Subcutaneous abdominal adipose tissue (tissue), 5 donors: ENCODE data around the gene PAQR3.
"Not testable (repeated sequence)": the region's sequence is repeated elsewhere in the genome, so short reads cannot be mapped to it uniquely, and the experiment has no call there.

Experiments used
- H3K27ac ChIP-seq: one replicate; pipeline ENCODE4 v1.7.0; 2013; ENCODE audit warnings: low read depth, mild to moderate bottlenecking, inconsistent platforms, low read length, moderate library complexity
- H3K27me3 ChIP-seq, 5 donors: one replicate each; pipeline ENCODE4 v1.7.0; 2013; ENCODE audit warnings: low read length in 5 of 5, inconsistent platforms in 1 of 5; ENCODE audit not compliant: control insufficient read depth in 5 of 5, insufficient read depth in 4 of 5
- H3K36me3 ChIP-seq, 5 donors: one replicate each; pipeline ENCODE4 v1.7.0; 2013; ENCODE audit warnings: low read length in 5 of 5; ENCODE audit not compliant: control insufficient read depth in 5 of 5, insufficient read depth in 5 of 5
- H3K4me1 ChIP-seq, 5 donors: one replicate each; pipeline ENCODE4 v1.7.0; 2013; ENCODE audit warnings: low read length in 5 of 5, mild to moderate bottlenecking in 3 of 5, moderate library complexity in 1 of 5; ENCODE audit not compliant: control insufficient read depth in 5 of 5, insufficient read depth in 5 of 5
- H3K4me3 ChIP-seq, 5 donors: one replicate each; pipeline ENCODE4 v1.7.0; 2013; ENCODE audit warnings: low read length in 5 of 5, low read depth in 1 of 5
- H3K9ac ChIP-seq, 5 donors: one replicate each; pipeline ENCODE4 v1.7.0; 2013; ENCODE audit warnings: low read length in 5 of 5, mild to moderate bottlenecking in 4 of 5, moderate library complexity in 3 of 5
- H3K9me3 ChIP-seq, 5 donors: one replicate each; pipeline ENCODE4 v1.7.0; 2013; ENCODE audit warnings: low read length in 5 of 5; ENCODE audit not compliant: control insufficient read depth in 5 of 5
- donor health status: healthy.
- donor health status: healthy.
- donor health status: healthy.
- donor health status: healthy.
- donor health status: healthy.

PAQR3 gene

GRCh38 chr4:78902298-78902697 lies 36.9 kb downstream of the PAQR3 start:
- Histone ChIP-seq H3K9me3 (no peaks in the 10 kb centered on the region), H3K4me3 (no peak overlapping the region), H3K36me3 (peaks cover 0 to 15% (median 0%) of the 10 kb centered on the region in 5 donors), H3K9ac (no peak overlapping the region), H3K27ac (no peak overlapping the region), H3K4me1 (no peaks in the 10 kb centered on the region), H3K27me3 (no peaks in the 10 kb centered on the region)

GRCh38 chr4:78901882-78902281 lies 37.4 kb downstream of the PAQR3 start:
- no peak overlapping the region for H3K9ac ChIP-seq
- no peaks in the 10 kb centered on the region for H3K27me3 ChIP-seq
- H3K4me3 ChIP-seq, result no peak overlapping the region
- peaks cover 0 to 15% (median 0%) of the 10 kb centered on the region in 5 donors for H3K36me3 ChIP-seq
- no peaks in the 10 kb centered on the region for H3K4me1 ChIP-seq
- no peak overlapping the region for H3K27ac ChIP-seq
- no peaks in the 10 kb centered on the region for H3K9me3 ChIP-seq

GRCh38 chr4:78899302-78899701 lies 39.9 kb downstream of the PAQR3 start:
- H3K9ac ChIP-seq, result no peak overlapping the region
- H3K4me1 ChIP-seq, result no peaks in the 10 kb centered on the region
- H3K36me3 ChIP-seq, result peaks cover 5 to 22% (median 7%) of the 10 kb centered on the region in 5 donors
- no peaks in the 10 kb centered on the region for H3K9me3 ChIP-seq
- no peaks in the 10 kb centered on the region for H3K27me3 ChIP-seq
- H3K4me3 ChIP-seq, result no peak overlapping the region
- no peak overlapping the region for H3K27ac ChIP-seq

GRCh38 chr4:78889955-78890354 lies 49.3 kb downstream of the PAQR3 start:
- Histone ChIP-seq H3K27ac (no peak overlapping the region), H3K9ac (no peak overlapping the region), H3K9me3 (no peaks in the 10 kb centered on the region), H3K36me3 (peaks cover 25 to 41% (median 35%) of the 10 kb centered on the region in 5 donors), H3K4me1 (peaks cover 0 to 4% (median 0%) of the 10 kb centered on the region in 5 donors), H3K4me3 (no peak overlapping the region), H3K27me3 (no peaks in the 10 kb centered on the region)

GRCh38 chr4:78885598-78885997 lies 53.6 kb downstream of the PAQR3 start:
- Histone ChIP-seq H3K9ac (no peak overlapping the region), H3K36me3 (peaks cover 10 to 28% (median 14%) of the 10 kb centered on the region in 5 donors), H3K9me3 (no peaks in the 10 kb centered on the region), H3K27ac (no peak overlapping the region), H3K4me3 (no peak overlapping the region), H3K27me3 (no peaks in the 10 kb centered on the region), H3K4me1 (peaks cover 0 to 4% (median 0%) of the 10 kb centered on the region in 5 donors)

GRCh38 chr4:78880874-78881492 lies 58.3 kb downstream of the PAQR3 start:
- Histone ChIP-seq H3K27me3 (no peaks in the 10 kb centered on the region), H3K27ac (no peak overlapping the region), H3K36me3 (peaks cover 4 to 40% (median 14%) of the 10 kb centered on the region in 5 donors), H3K9ac (no peak overlapping the region), H3K4me3 (no peak overlapping the region), H3K9me3 (no peaks in the 10 kb centered on the region), H3K4me1 (peaks cover 0 to 4% (median 0%) of the 10 kb centered on the region in 5 donors)

GRCh38 chr4:78878031-78878430 lies 61.2 kb downstream of the PAQR3 start:
- no peaks in the 10 kb centered on the region for H3K9me3 ChIP-seq
- peaks cover 13 to 55% (median 22%) of the 10 kb centered on the region in 5 donors for H3K36me3 ChIP-seq
- no peak overlapping the region for H3K27ac ChIP-seq
- H3K4me3 ChIP-seq, result no peak overlapping the region
- H3K9ac ChIP-seq, result no peak overlapping the region
- no peaks in the 10 kb centered on the region for H3K4me1 ChIP-seq
- H3K27me3 ChIP-seq, result no peaks in the 10 kb centered on the region

- Histone ChIP-seq H3K9me3 (no peaks in the 10 kb centered on the region), H3K27ac (no peak overlapping the region), H3K4me3 (no peak overlapping the region), H3K27me3 (no peaks in the 10 kb centered on the region), H3K4me1 (no peaks in the 10 kb centered on the region), H3K9ac (no peak overlapping the region), H3K36me3 (peaks cover 22 to 67% (median 34%) of the 10 kb centered on the region in 5 donors)
Observed at GRCh38 chr4:78876568-78877320, 62.5 kb downstream of the PAQR3 start.

- Histone ChIP-seq H3K9me3 (no peaks in the 10 kb centered on the region), H3K4me3 (no peak overlapping the region), H3K27ac (no peak overlapping the region), H3K27me3 (no peaks in the 10 kb centered on the region), H3K4me1 (no peaks in the 10 kb centered on the region), H3K36me3 (peaks cover 22 to 69% (median 39%) of the 10 kb centered on the region in 5 donors), H3K9ac (no peak overlapping the region)
Observed at GRCh38 chr4:78870056-78870455, 69.2 kb downstream of the PAQR3 start.

GRCh38 chr4:78868712-78869111 lies 70.5 kb downstream of the PAQR3 start:
- not testable (repeated sequence) for H3K4me1 ChIP-seq, H3K27ac ChIP-seq, H3K9me3 ChIP-seq, H3K9ac ChIP-seq, H3K27me3 ChIP-seq, H3K4me3 ChIP-seq
- H3K36me3 ChIP-seq, result peaks cover 20 to 56% (median 36%) of the 10 kb centered on the region in 5 donors
